Measurements from ENCODE around the gene STAT3.
"Not testable (repeated sequence)": the region's sequence is repeated elsewhere in the genome, so short reads cannot be mapped to it uniquely, and the experiment has no call there.

The STAT3 gene

DNA sequence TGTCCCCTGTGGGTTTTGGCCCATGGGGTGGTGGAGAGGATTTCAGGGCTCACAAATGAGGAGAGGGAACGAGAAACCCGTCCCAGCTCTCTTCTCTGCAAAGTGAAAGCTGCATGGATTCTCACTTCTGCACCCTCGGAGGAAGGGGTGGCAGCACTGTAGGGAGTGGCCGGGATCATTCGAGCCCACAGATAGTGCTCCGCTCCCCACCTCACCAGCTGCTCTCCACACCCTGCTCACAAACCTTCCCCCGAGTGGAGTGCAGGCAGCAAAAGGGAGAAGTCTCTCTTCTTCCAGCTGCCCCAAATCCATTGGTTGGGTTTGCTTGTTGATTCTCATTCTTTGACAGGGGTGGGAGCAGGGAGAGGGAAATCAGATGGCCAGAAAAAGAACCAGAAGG, 79.8 kb downstream of the STAT3 start:
- Histone ChIP-seq H3K36me3 (ENCODE audit: insufficient read depth, low read length) (peaks cover 2% of the 10 kb centered on the region; the same call in 1 of the 2 replicates), H3K9ac (ENCODE audit: insufficient read length) (no peak overlapping the region), H3K9me3 (ENCODE audit: low read depth, low read length) (no peaks in the 10 kb centered on the region), H3K27ac (no peak overlapping the region), H3K4me3 (no peak overlapping the region)
- TF ChIP-seq EZH2 (IDR thresholded peaks at IDR 0.05), result no peak
- TF ChIP-seq POLR2AphosphoS5 (IDR thresholded peaks at IDR 0.05; ENCODE audit: borderline replicate concordance, low read depth, low read length), result no peak
- no peak for TF ChIP-seq FOXP2 (optimal IDR thresholded peaks at IDR 0.05; ENCODE audit: control extremely low read depth, extremely low read length, insufficient read depth)
- DNase-seq (ENCODE audit: low read depth, low spot score), result no peak

DNA sequence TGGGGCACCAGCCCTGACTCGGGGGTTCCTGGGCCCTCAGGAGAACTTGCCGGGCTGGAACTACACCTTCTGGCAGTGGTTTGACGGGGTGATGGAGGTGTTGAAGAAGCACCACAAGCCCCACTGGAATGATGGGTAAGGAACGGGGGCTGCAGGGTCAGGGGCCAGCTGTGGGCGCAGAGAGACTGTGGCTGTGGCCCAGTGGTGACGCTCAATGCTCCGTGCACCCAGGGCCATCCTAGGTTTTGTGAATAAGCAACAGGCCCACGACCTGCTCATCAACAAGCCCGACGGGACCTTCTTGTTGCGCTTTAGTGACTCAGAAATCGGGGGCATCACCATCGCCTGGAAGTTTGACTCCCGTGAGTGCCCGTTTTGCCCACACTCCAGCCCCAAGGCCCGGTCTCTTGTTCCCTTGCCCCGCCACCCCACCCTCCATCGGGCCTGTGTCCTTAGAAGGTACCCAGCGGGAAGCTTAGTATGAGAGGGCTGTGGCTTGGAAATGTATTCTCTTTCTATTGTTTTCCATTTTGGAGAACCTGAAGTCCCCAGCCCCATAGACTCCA, 80.8 kb downstream of the STAT3 start:
- H3K27ac ChIP-seq, result no peak overlapping the region
- no peak for DNase-seq (ENCODE audit: low read depth, low spot score)
- TF ChIP-seq FOXP2 (optimal IDR thresholded peaks at IDR 0.05; ENCODE audit: control extremely low read depth, extremely low read length, insufficient read depth) (no peak), EZH2 (IDR thresholded peaks at IDR 0.05) (no peak), POLR2AphosphoS5 (IDR thresholded peaks at IDR 0.05; ENCODE audit: borderline replicate concordance, low read depth, low read length) (no peak)

DNA sequence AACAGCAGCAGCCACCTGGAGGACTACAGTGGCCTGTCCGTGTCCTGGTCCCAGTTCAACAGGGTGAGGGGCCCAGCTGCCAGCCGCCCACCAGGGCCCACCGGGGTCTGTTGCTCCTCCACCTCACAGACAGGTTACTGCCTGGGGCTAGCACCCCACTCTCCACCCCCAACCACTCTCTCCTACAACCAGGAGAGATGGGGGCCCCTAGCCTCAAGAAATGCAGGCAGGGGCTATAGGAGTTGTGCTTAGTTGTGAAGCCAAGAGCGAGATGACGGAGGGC, 81.9 kb downstream of the STAT3 start:
- no peak for TF ChIP-seq EZH2 (IDR thresholded peaks at IDR 0.05)
- TF ChIP-seq POLR2AphosphoS5 (IDR thresholded peaks at IDR 0.05; ENCODE audit: borderline replicate concordance, low read depth, low read length), result no peak
- TF ChIP-seq FOXP2 (optimal IDR thresholded peaks at IDR 0.05; ENCODE audit: control extremely low read depth, extremely low read length, insufficient read depth), result no peak
- Histone ChIP-seq H3K9ac (ENCODE audit: insufficient read length) (no peak overlapping the region), H3K4me3 (no peak overlapping the region), H3K27ac (no peak overlapping the region), H3K36me3 (ENCODE audit: insufficient read depth, low read length) (no peaks in the 10 kb centered on the region), H3K9me3 (ENCODE audit: low read depth, low read length) (no peaks in the 10 kb centered on the region)
- no peak for DNase-seq (ENCODE audit: low read depth, low spot score)

More for the DNA sequence above, 80.8 kb downstream of the STAT3 start:
- Histone ChIP-seq H3K9me3 (ENCODE audit: low read depth, low read length) (no peaks in the 10 kb centered on the region), H3K9ac (ENCODE audit: insufficient read length) (no peak overlapping the region), H3K4me3 (no peak overlapping the region), H3K36me3 (ENCODE audit: insufficient read depth, low read length) (no peaks in the 10 kb centered on the region)

DNA sequence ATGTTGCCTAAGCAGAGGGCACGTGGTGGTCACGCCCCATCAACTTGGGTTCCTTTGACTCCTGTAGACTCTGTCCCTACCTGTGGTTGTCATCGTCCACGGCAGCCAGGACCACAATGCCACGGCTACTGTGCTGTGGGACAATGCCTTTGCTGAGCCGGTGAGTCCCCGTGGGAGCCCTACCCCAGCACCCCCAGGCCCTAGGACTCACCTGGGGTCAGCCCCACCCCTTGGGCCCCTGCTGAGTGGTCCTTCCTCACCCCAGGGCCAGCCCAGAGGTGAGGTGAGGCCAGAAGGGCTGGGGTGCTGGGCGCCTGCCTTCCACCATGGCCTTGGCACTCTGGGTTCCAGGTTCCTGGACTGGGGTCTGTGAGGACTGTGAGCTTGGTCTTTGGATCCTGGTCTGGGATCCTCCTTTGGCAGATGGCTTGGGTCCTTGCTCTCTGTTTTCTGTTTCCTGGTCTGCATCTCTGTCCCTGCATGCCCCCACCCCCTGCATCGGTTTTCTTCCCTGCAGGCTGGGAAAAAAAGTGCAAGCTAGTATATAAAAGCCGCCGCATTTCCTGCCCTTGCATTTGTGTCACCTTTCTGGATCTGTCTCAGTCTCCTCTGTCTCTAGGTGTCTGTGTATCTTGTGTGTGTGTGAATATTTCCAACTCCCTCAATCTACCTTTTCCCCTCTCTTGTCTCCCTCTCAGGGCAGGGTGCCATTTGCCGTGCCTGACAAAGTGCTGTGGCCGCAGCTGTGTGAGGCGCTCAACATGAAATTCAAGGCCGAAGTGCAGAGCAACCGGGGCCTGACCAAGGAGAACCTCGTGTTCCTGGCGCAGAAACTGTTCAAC, 82.5 kb downstream of the STAT3 start:
- DNase-seq (ENCODE audit: low read depth, low spot score), result no peak
- no peak overlapping the region for H3K4me3 ChIP-seq
- H3K36me3 ChIP-seq (ENCODE audit: insufficient read depth, low read length), result no peaks in the 10 kb centered on the region
- H3K27ac ChIP-seq, result no peak overlapping the region
- no peaks in the 10 kb centered on the region for H3K9me3 ChIP-seq (ENCODE audit: low read depth, low read length)
- no peak for TF ChIP-seq FOXP2 (optimal IDR thresholded peaks at IDR 0.05; ENCODE audit: control extremely low read depth, extremely low read length, insufficient read depth)
- TF ChIP-seq POLR2AphosphoS5 (IDR thresholded peaks at IDR 0.05; ENCODE audit: borderline replicate concordance, low read depth, low read length), result no peak
- TF ChIP-seq EZH2 (IDR thresholded peaks at IDR 0.05), result no peak
- no peak overlapping the region for H3K9ac ChIP-seq (ENCODE audit: insufficient read length)

DNA sequence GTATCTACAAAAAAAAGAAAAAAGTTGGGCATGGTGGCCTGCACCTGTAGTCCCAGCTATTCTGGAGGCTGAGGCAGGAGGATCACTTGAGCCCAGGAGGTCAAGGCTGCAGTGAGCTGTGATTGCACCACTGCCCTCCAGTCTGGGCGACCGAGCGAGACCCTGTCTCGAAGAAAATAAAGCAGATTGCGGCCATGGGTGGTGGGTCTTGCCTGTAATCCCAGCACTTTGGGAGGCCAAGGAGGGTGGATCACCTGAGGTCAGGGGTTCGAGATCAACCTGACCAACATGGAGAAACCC, 83.3 kb downstream of the STAT3 start:
- not testable (repeated sequence) for H3K9me3 ChIP-seq (ENCODE audit: low read depth, low read length); H3K9ac ChIP-seq (ENCODE audit: insufficient read length); H3K27ac ChIP-seq; DNase-seq (ENCODE audit: low read depth, low spot score); H3K36me3 ChIP-seq (ENCODE audit: insufficient read depth, low read length); H3K4me3 ChIP-seq

DNA sequence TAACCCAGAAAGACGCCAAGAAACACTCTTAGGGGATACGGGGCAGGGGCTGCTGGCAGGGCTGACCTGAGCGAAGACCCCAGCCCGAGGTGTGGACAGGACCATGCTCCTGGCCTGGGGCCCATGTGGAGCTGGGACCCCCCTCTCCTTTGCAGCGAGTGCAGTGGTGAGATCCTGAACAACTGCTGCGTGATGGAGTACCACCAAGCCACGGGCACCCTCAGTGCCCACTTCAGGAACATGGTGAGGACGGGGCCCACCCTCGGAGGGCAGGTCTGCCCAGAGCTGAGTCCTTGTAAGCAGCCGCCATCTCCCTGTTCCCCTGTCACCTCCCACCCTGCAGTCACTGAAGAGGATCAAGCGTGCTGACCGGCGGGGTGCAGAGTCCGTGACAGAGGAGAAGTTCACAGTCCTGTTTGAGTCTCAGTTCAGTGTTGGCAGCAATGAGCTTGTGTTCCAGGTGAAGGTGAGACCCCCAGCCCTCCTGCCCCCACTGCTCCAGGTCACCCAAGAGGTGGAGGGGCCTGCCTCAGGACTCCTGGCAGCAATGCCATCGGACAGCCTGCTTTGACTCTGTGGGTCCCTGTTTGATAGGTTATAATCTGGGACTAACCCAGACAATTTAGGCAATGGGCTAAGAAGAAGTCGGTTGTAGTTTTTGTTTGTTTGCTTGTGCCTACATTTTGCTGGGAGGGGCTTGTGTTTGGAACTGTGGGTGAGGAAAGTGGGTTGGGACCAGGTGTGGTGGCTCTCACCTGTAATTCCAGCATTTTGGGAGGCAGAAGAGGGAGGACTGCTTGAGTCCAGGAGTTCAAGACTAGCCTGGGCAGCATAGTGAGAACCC, 83.8 kb downstream of the STAT3 start:
- no peak overlapping the region for H3K9ac ChIP-seq (ENCODE audit: insufficient read length)
- TF ChIP-seq EZH2 (IDR thresholded peaks at IDR 0.05) (no peak), FOXP2 (optimal IDR thresholded peaks at IDR 0.05; ENCODE audit: control extremely low read depth, extremely low read length, insufficient read depth) (no peak), POLR2AphosphoS5 (IDR thresholded peaks at IDR 0.05; ENCODE audit: borderline replicate concordance, low read depth, low read length) (no peak)
- H3K4me3 ChIP-seq, result no peak overlapping the region
- no peak overlapping the region for H3K27ac ChIP-seq
- DNase-seq (ENCODE audit: low read depth, low spot score), result no peak
- H3K36me3 ChIP-seq (ENCODE audit: insufficient read depth, low read length), result no peaks in the 10 kb centered on the region
- H3K9me3 ChIP-seq (ENCODE audit: low read depth, low read length), result no peaks in the 10 kb centered on the region

DNA sequence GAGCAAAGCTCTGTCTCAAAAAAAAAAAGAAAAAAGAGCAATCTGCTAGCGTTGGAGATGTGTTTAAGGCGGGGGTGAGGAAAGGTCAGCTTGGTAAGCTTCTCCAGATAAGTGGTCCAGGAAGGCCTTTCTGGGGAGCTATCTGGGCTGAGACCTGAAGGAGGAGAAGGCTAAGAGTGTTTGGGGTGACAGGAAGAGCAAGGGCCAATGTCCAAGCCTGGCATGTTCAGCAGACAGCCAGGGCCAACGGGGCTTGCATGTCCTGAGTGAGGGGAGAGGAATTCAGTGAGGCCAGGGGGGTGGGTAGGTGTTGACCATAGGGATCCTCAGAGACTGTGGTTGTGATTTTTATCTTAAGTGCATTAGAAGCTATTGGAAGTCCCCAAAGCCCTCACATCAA, 84.5 kb downstream of the STAT3 start:
- no peak for DNase-seq (ENCODE audit: low read depth, low spot score)
- no peak for TF ChIP-seq EZH2 (IDR thresholded peaks at IDR 0.05)
- no peak for TF ChIP-seq POLR2AphosphoS5 (IDR thresholded peaks at IDR 0.05; ENCODE audit: borderline replicate concordance, low read depth, low read length)
- no peak for TF ChIP-seq FOXP2 (optimal IDR thresholded peaks at IDR 0.05; ENCODE audit: control extremely low read depth, extremely low read length, insufficient read depth)
- Histone ChIP-seq H3K9ac (ENCODE audit: insufficient read length) (no peak overlapping the region), H3K9me3 (ENCODE audit: low read depth, low read length) (no peaks in the 10 kb centered on the region), H3K36me3 (ENCODE audit: insufficient read depth, low read length) (no peaks in the 10 kb centered on the region), H3K4me3 (no peak overlapping the region), H3K27ac (no peak overlapping the region)

DNA sequence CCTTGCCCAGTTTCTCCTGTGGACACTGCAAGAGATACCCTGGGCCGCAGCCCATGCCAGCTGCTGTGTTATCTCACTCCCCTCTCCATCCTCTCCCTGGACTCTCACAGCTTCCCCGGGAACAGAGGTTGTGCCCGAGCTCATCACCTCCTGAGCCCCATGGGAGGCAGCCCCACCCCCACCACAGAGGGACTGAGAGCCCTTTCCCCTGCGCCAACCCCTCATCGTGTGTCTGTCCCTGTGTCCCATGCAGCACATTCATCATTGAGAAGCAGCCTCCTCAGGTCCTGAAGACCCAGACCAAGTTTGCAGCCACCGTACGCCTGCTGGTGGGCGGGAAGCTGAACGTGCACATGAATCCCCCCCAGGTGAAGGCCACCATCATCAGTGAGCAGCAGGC, 87.2 kb downstream of the STAT3 start:
- Histone ChIP-seq H3K9me3 (ENCODE audit: low read depth, low read length) (no peaks in the 10 kb centered on the region), H3K4me3 (no peak overlapping the region), H3K27ac (no peak overlapping the region), H3K9ac (ENCODE audit: insufficient read length) (no peak overlapping the region), H3K36me3 (ENCODE audit: insufficient read depth, low read length) (no peaks in the 10 kb centered on the region)
- no peak for TF ChIP-seq FOXP2 (optimal IDR thresholded peaks at IDR 0.05; ENCODE audit: control extremely low read depth, extremely low read length, insufficient read depth)
- no peak for TF ChIP-seq EZH2 (IDR thresholded peaks at IDR 0.05)
- no peak for TF ChIP-seq POLR2AphosphoS5 (IDR thresholded peaks at IDR 0.05; ENCODE audit: borderline replicate concordance, low read depth, low read length)
- no peak for DNase-seq (ENCODE audit: low read depth, low spot score)

DNA sequence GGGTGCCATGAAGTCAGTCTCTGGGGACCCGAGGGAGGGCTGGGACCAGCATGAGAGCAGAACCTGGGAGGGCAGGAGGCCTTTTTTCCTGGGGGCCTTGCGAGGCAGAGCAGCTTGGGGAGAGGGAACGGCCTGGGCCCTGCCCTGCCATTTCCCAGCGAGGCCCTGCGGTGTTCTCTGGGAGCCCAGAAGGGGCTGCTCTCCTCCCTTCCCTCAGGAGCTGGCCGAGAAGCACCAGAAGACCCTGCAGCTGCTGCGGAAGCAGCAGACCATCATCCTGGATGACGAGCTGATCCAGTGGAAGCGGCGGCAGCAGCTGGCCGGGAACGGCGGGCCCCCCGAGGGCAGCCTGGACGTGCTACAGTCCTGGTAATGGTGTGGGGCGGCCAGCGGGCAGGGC, 88.3 kb downstream of the STAT3 start:
- DNase-seq (ENCODE audit: low read depth, low spot score); H3K36me3 ChIP-seq (ENCODE audit: insufficient read depth, low read length); H3K9me3 ChIP-seq (ENCODE audit: low read depth, low read length); H3K4me3 ChIP-seq; H3K27ac ChIP-seq; H3K9ac ChIP-seq (ENCODE audit: insufficient read length): not testable (repeated sequence)

DNA sequence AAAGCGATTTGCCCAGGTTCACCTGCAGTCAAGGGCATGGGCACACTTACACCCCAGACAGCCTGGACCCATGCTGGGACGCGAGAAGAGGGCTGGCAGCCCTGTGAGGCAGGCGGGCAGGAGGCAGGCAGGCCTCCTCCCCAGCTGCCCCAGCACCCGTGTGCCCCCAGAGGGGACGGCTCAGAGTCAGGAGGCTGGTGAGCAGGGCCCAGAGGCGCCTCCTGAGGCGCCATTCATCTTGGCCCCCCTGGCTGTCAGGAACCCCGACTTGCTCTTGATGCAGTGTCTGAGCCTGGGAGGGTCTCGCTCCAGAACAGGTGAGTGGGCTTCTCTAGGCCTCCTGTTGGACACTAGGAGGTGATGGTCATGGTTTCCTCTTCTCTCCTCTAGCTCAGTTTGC, 88.9 kb downstream of the STAT3 start:
- not testable (repeated sequence) for H3K9ac ChIP-seq (ENCODE audit: insufficient read length); H3K27ac ChIP-seq; DNase-seq (ENCODE audit: low read depth, low spot score); H3K4me3 ChIP-seq; H3K36me3 ChIP-seq (ENCODE audit: insufficient read depth, low read length); H3K9me3 ChIP-seq (ENCODE audit: low read depth, low read length)

DNA sequence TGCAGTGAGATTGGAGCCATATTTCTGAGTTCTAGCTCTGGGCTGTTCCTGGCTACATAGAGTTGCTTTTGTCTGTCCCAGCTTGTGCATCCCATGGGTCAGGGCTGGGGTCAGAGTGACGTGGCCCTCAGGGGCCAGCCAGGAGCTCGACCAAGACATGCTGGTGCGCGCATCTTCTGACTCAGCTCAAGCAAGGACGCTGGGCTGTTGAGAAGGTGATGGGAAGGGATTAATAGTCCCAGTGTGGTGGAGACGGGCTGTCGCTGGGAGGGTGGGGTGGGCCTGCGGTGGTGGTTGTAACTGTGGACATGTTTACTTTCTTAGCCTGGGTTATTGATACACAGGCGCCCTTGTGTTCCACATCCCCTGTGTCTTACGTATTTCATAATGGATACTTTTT, 90.5 kb downstream of the STAT3 start:
- not testable (repeated sequence) for DNase-seq (ENCODE audit: low read depth, low spot score); H3K4me3 ChIP-seq; H3K27ac ChIP-seq; H3K9me3 ChIP-seq (ENCODE audit: low read depth, low read length); H3K36me3 ChIP-seq (ENCODE audit: insufficient read depth, low read length); H3K9ac ChIP-seq (ENCODE audit: insufficient read length)

Data from SK-N-MC (cell line).